ENCODE results near the gene PDIA5.

PDIA5 gene

GRCh38 chr3:123031051-123031450 lies 35.8 kb upstream of the PDIA5 start:
- ATAC-seq (ENCODE audit: low read depth) (no peak), DNase-seq (ENCODE audit: low spot score in 2 of 2) (no peak)
- Mint-ChIP-seq H3K9me3 (no peaks in the 10 kb centered on the region), H3K27ac (no peak overlapping the region), H3K27me3 (peaks cover 30% of the 10 kb centered on the region), H3K36me3 (no peaks in the 10 kb centered on the region), H3K4me3 (no peak overlapping the region), H3K4me1 (peaks cover 8% of the 10 kb centered on the region)

- H3K4me1 Mint-ChIP-seq, result peaks cover 5% of the 10 kb centered on the region
- H3K36me3 Mint-ChIP-seq, result no peaks in the 10 kb centered on the region
- ATAC-seq (ENCODE audit: low read depth) (no peak), DNase-seq (ENCODE audit: low spot score in 2 of 2) (no peak)
- no peaks in the 10 kb centered on the region for H3K9me3 Mint-ChIP-seq
- H3K27me3 Mint-ChIP-seq, result peaks cover 25% of the 10 kb centered on the region
- no peak overlapping the region for H3K4me3 Mint-ChIP-seq
- H3K27ac Mint-ChIP-seq, result no peak overlapping the region
Observed at GRCh38 chr3:123032057-123032456, 34.8 kb upstream of the PDIA5 start.

- H3K4me1 Mint-ChIP-seq, result no peaks in the 10 kb centered on the region
- no peak overlapping the region for H3K27ac Mint-ChIP-seq
- ATAC-seq (ENCODE audit: low read depth) (no peak), DNase-seq (ENCODE audit: low spot score in 2 of 2) (no peak)
- no peaks in the 10 kb centered on the region for H3K36me3 Mint-ChIP-seq
- H3K4me3 Mint-ChIP-seq, result no peak overlapping the region
- no peaks in the 10 kb centered on the region for H3K9me3 Mint-ChIP-seq
- H3K27me3 Mint-ChIP-seq, result peaks cover 27% of the 10 kb centered on the region
Observed at GRCh38 chr3:123034120-123034519, 32.7 kb upstream of the PDIA5 start.

GRCh38 chr3:123034996-123035395 lies 31.8 kb upstream of the PDIA5 start:
- H3K27ac Mint-ChIP-seq, result no peak overlapping the region
- H3K4me1 Mint-ChIP-seq, result no peaks in the 10 kb centered on the region
- no peaks in the 10 kb centered on the region for H3K36me3 Mint-ChIP-seq
- DNase-seq (ENCODE audit: low spot score in 2 of 2), result no peak
- no peak overlapping the region for H3K4me3 Mint-ChIP-seq
- H3K27me3 Mint-ChIP-seq, result peaks cover 28% of the 10 kb centered on the region
- H3K9me3 Mint-ChIP-seq, result no peaks in the 10 kb centered on the region
- ATAC-seq (ENCODE audit: low read depth), result no peak

- Mint-ChIP-seq H3K4me3 (no peak overlapping the region), H3K4me1 (no peaks in the 10 kb centered on the region), H3K9me3 (no peaks in the 10 kb centered on the region), H3K36me3 (no peaks in the 10 kb centered on the region), H3K27me3 (peaks cover 31% of the 10 kb centered on the region), H3K27ac (no peak overlapping the region)
- DNase-seq (ENCODE audit: low spot score in 2 of 2) (no peak), ATAC-seq (ENCODE audit: low read depth) (no peak)
Observed at GRCh38 chr3:123036352-123037014, 30.3 kb upstream of the PDIA5 start.

GRCh38 chr3:123037015-123037375 lies 29.8 kb upstream of the PDIA5 start:
- Mint-ChIP-seq H3K27ac (no peak overlapping the region), H3K4me1 (no peaks in the 10 kb centered on the region), H3K9me3 (no peaks in the 10 kb centered on the region), H3K27me3 (peaks cover 31% of the 10 kb centered on the region), H3K36me3 (no peaks in the 10 kb centered on the region), H3K4me3 (no peak overlapping the region)
- ATAC-seq (ENCODE audit: low read depth) (no peak), DNase-seq (ENCODE audit: low spot score in 2 of 2) (no peak)

GRCh38 chr3:123038751-123039150 lies 28.1 kb upstream of the PDIA5 start:
- H3K36me3 Mint-ChIP-seq, result no peaks in the 10 kb centered on the region
- DNase-seq (ENCODE audit: low spot score in 2 of 2) (no peak), ATAC-seq (ENCODE audit: low read depth) (no peak)
- H3K27me3 Mint-ChIP-seq, result peaks cover 28% of the 10 kb centered on the region
- no peak overlapping the region for H3K4me3 Mint-ChIP-seq
- no peak overlapping the region for H3K27ac Mint-ChIP-seq
- no peaks in the 10 kb centered on the region for H3K4me1 Mint-ChIP-seq
- H3K9me3 Mint-ChIP-seq, result no peaks in the 10 kb centered on the region

GRCh38 chr3:123039178-123039577 lies 27.6 kb upstream of the PDIA5 start:
- H3K27ac Mint-ChIP-seq, result no peak overlapping the region
- no peaks in the 10 kb centered on the region for H3K4me1 Mint-ChIP-seq
- DNase-seq (ENCODE audit: low spot score in 2 of 2) (no peak), ATAC-seq (ENCODE audit: low read depth) (no peak)
- no peaks in the 10 kb centered on the region for H3K9me3 Mint-ChIP-seq
- no peak overlapping the region for H3K4me3 Mint-ChIP-seq
- no peaks in the 10 kb centered on the region for H3K36me3 Mint-ChIP-seq
- H3K27me3 Mint-ChIP-seq, result peaks cover 26% of the 10 kb centered on the region

- Mint-ChIP-seq H3K4me3 (no peak overlapping the region), H3K36me3 (no peaks in the 10 kb centered on the region), H3K27me3 (peaks cover 14% of the 10 kb centered on the region), H3K27ac (no peak overlapping the region), H3K9me3 (no peaks in the 10 kb centered on the region), H3K4me1 (no peaks in the 10 kb centered on the region)
- no peak for DNase-seq (ENCODE audit: low spot score in 2 of 2)
- no peak for ATAC-seq (ENCODE audit: low read depth)
Observed at GRCh38 chr3:123042413-123042812, 24.4 kb upstream of the PDIA5 start.

GRCh38 chr3:123044981-123045763 lies 21.7 kb upstream of the PDIA5 start:
- no peak overlapping the region for H3K27ac Mint-ChIP-seq
- no peak for DNase-seq (ENCODE audit: low spot score in 2 of 2)
- no peak for ATAC-seq (ENCODE audit: low read depth)
- H3K27me3 Mint-ChIP-seq, result peaks cover 9% of the 10 kb centered on the region
- no peaks in the 10 kb centered on the region for H3K9me3 Mint-ChIP-seq
- no peaks in the 10 kb centered on the region for H3K36me3 Mint-ChIP-seq
- no peak overlapping the region for H3K4me3 Mint-ChIP-seq
- H3K4me1 Mint-ChIP-seq, result no peaks in the 10 kb centered on the region

- H3K27me3 Mint-ChIP-seq, result peaks cover 8% of the 10 kb centered on the region
- H3K27ac Mint-ChIP-seq, result no peak overlapping the region
Observed at GRCh38 chr3:123046262-123047061, 20.4 kb upstream of the PDIA5 start.

GRCh38 chr3:123047062-123047319 lies 19.8 kb upstream of the PDIA5 start:
- Mint-ChIP-seq H3K27me3 (peaks cover 8% of the 10 kb centered on the region), H3K27ac (no peak overlapping the region), H3K4me3 (no peak overlapping the region), H3K36me3 (no peaks in the 10 kb centered on the region), H3K9me3 (no peaks in the 10 kb centered on the region), H3K4me1 (no peaks in the 10 kb centered on the region)
- ATAC-seq (ENCODE audit: low read depth) (no peak), DNase-seq (ENCODE audit: low spot score in 2 of 2) (no peak)

More at GRCh38 chr3:123046262-123047061, 20.4 kb upstream of the PDIA5 start:
- H3K4me1 Mint-ChIP-seq, result no peaks in the 10 kb centered on the region
- no peak for ATAC-seq (ENCODE audit: low read depth)
- no peak for DNase-seq (ENCODE audit: low spot score in 2 of 2)
- H3K36me3 Mint-ChIP-seq, result no peaks in the 10 kb centered on the region
- no peaks in the 10 kb centered on the region for H3K9me3 Mint-ChIP-seq
- no peak overlapping the region for H3K4me3 Mint-ChIP-seq

- Mint-ChIP-seq H3K36me3 (no peaks in the 10 kb centered on the region), H3K27me3 (peaks cover 10% of the 10 kb centered on the region), H3K4me3 (no peak overlapping the region), H3K9me3 (no peaks in the 10 kb centered on the region), H3K27ac (no peak overlapping the region), H3K4me1 (no peaks in the 10 kb centered on the region)
- no peak for ATAC-seq (ENCODE audit: low read depth)
- no peak for DNase-seq (ENCODE audit: low spot score in 2 of 2)
Observed at GRCh38 chr3:123048480-123049237, 18.2 kb upstream of the PDIA5 start.

- ATAC-seq (ENCODE audit: low read depth) (no peak), DNase-seq (ENCODE audit: low spot score in 2 of 2) (no peak)
- no peaks in the 10 kb centered on the region for H3K9me3 Mint-ChIP-seq
- no peaks in the 10 kb centered on the region for H3K36me3 Mint-ChIP-seq
- no peaks in the 10 kb centered on the region for H3K4me1 Mint-ChIP-seq
- H3K27me3 Mint-ChIP-seq, result peaks cover 15% of the 10 kb centered on the region
- no peak overlapping the region for H3K4me3 Mint-ChIP-seq
- H3K27ac Mint-ChIP-seq, result no peak overlapping the region
Observed at GRCh38 chr3:123050666-123051065, 16.2 kb upstream of the PDIA5 start.
